Loucy (cell line): ENCODE results near the gene TNPO3.

Source experiments
- EZH2phosphoT487 ChIP-seq: fragments of 200-600 bp; IDR thresholded peaks from 2 replicates; pipeline ENCODE4 v1.6.1; 2018; ENCODE audit warnings: antibody characterized with exemption, mild to moderate bottlenecking, moderate library complexity, borderline replicate concordance
- TF ChIP-seq, protein P1 (sequence below): fragments of 200-600 bp; sonication (generic); conservative IDR thresholded peaks from 2 replicates; pipeline ENCODE4 v1.5.1; 2014; ENCODE audit warnings: mild to moderate bottlenecking, antibody characterized with exemption, low read length

DNA sequence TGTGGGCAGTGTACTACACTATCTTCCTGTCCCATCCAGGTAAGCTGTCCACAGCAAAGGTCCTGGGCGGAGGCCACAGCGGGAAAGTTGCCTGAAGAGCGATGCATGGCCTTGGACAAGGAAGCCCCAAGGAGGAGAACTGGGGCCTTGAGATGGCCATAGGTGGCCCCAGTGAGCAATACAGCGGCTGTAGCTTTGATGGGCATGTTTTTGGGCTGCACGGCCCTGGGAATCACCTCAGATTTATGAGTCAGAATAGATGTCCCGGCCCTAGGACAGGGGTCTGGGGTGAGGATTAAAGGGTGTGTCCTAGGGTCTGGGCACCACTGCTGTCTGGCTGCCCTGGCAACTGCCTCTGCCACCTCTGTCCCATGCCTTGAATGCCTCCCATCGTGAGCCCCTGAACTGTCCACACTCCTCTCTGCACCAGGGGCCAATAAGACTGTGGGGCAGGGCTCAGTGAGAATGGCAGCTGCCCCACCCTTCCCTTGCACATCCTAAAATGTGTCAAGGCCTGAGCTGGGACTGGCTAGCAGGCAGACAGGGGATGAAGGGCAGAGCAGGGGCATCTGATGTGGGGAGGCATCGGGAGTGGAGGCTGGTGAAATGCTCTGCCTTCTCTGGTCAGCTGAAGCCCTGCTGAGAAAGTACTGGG, 126.6 kb downstream of the TNPO3 start:
- TF ChIP-seq, protein P1, sequence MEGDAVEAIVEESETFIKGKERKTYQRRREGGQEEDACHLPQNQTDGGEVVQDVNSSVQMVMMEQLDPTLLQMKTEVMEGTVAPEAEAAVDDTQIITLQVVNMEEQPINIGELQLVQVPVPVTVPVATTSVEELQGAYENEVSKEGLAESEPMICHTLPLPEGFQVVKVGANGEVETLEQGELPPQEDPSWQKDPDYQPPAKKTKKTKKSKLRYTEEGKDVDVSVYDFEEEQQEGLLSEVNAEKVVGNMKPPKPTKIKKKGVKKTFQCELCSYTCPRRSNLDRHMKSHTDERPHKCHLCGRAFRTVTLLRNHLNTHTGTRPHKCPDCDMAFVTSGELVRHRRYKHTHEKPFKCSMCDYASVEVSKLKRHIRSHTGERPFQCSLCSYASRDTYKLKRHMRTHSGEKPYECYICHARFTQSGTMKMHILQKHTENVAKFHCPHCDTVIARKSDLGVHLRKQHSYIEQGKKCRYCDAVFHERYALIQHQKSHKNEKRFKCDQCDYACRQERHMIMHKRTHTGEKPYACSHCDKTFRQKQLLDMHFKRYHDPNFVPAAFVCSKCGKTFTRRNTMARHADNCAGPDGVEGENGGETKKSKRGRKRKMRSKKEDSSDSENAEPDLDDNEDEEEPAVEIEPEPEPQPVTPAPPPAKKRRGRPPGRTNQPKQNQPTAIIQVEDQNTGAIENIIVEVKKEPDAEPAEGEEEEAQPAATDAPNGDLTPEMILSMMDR, result peak; percentile 30
- TF ChIP-seq EZH2phosphoT487, result no peak
